ENCODE measurements around the gene CPD. TPM values are rescaled to one million over a fixed set of nuclear protein-coding genes. Genes with fewer than 3 reads are reported as not detected.
A peak's percentile ranks its signal among the peaks of the same experiment; 100 is the strongest.

Gene CPD
- total and polyA plus RNA-seq, 9 of the 15 experiments (the other 6 are each of a cell fraction or from before 2014, with no cell fraction given), result 4.5 to 24.4 (median 20.4) TPM

DNA sequence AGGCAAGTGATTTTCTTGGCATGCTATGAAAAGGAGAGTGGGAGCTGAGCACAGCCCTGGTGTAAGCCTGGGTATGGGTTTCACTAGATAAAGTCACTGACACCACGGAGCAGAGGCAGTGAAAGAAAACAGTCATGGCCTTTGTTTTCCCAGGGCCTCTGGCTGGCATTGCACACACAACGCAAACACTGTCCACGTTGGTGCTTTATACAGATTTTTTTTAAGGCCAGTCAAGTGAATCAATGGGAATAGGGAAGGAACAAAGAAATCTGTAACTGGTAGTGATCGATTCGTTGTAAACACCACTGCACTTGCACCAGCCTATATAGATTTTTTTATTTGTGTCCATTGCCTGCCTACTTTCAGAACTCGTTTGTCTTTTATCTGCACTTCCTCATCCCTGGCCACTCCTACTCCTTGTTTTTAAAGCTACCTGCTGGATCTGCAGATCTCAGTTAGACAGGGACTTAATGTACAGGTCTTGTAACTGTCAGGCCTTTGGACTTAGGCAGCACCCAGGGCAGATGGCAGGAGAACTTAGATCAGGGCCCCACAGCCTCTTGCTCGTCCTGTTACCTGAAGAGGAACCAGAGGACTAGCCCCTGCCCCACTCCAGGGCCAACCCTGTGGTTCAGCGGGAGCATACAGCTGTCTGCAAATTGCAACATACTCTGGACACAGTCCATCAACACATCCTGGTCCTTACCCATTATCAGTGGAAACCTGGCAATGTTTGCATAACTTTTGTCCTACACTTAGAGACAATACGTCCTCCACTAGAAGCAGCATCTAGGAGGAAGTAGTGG is 34.2 kb upstream of the CPD start (continued):
- peak; percentile 54; the same call in 1 of the 2 replicates for TF ChIP-seq ZNF644 (tag; IDR thresholded peaks at IDR 0.05; ENCODE audit: low read depth)
- TF ChIP-seq ELK3 (CRISPR knock-in tag; IDR thresholded peaks at IDR 0.05), result no peak
- no peak for TF ChIP-seq ZNF263 (CRISPR knock-in tag; IDR thresholded peaks at IDR 0.05; ENCODE audit: borderline replicate concordance)
- TF ChIP-seq ZBTB8A (IDR thresholded peaks at IDR 0.05; ENCODE audit: partially characterized antibody), result no peak
- TF ChIP-seq, protein P1, sequence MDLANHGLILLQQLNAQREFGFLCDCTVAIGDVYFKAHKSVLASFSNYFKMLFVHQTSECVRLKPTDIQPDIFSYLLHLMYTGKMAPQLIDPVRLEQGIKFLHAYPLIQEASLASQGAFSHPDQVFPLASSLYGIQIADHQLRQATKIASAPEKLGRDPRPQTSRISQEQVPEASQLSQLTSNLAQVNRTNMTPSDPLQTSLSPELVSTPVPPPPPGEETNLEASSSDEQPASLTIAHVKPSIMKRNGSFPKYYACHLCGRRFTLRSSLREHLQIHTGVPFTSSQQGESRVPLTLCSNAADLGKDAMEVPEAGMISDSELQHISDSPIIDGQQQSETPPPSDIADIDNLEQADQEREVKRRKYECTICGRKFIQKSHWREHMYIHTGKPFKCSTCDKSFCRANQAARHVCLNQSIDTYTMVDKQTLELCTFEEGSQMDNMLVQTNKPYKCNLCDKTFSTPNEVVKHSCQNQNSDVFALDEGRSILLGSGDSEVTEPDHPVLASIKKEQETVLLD (IDR thresholded peaks at IDR 0.05), result no peak
- TF ChIP-seq SMARCA5 (IDR thresholded peaks at IDR 0.05), result no peak
- peak in 1 of 2 experiments; percentile 49; a peak in 1 of 4 replicates for TF ChIP-seq KDM1A (IDR thresholded peaks at IDR 0.05)
- peak; percentile 47; the same call in 1 of the 2 replicates for TF ChIP-seq GABPA (tag; conservative IDR thresholded peaks at IDR 0.05; ENCODE audit: low read depth)
- no peak for TF ChIP-seq RREB1 (CRISPR knock-in tag; IDR thresholded peaks at IDR 0.05)
- TF ChIP-seq CEBPB (tag; IDR thresholded peaks at IDR 0.05), result peak; percentile 100
- peak in 1 of 2 experiments; percentile 44; a peak in 1 of 4 replicates for TF ChIP-seq TBL1XR1 (IDR thresholded peaks at IDR 0.05; ENCODE audit: low read length in 2 of 2)
- no peak for TF ChIP-seq SAP30 (IDR thresholded peaks at IDR 0.05; ENCODE audit: borderline replicate concordance, insufficient read depth, low read depth, low read length, poor library complexity, severe bottlenecking)
- no peak for TF ChIP-seq FOXJ3 (CRISPR knock-in tag; IDR thresholded peaks at IDR 0.05)
- TF ChIP-seq ZNF551 (CRISPR knock-in tag; IDR thresholded peaks at IDR 0.05), result no peak
- TF ChIP-seq ZNF174 (CRISPR knock-in tag; IDR thresholded peaks at IDR 0.05), result no peak
- TF ChIP-seq FOXM1 (IDR thresholded peaks at IDR 0.05; ENCODE audit: low read depth), result no peak
- no peak for TF ChIP-seq FOXM1 (CRISPR knock-in tag; IDR thresholded peaks at IDR 0.05; ENCODE audit: low read depth)
- TF ChIP-seq ZNF655 (CRISPR knock-in tag; IDR thresholded peaks at IDR 0.05), result no peak
- TF ChIP-seq ZNF445 (CRISPR knock-in tag; IDR thresholded peaks at IDR 0.05; ENCODE audit: low read depth), result no peak
